HCT116 (cell line): ENCODE results near the gene CYB5A.

Source experiments
- EGR1 ChIP-seq: IDR thresholded peaks from 2 replicates; pipeline ENCODE4 v1.6.1; 2012; ENCODE audit warnings: low read depth
- EZH2 ChIP-seq: fragments of 200-600 bp; sonication (generic); IDR thresholded peaks from 2 replicates; pipeline ENCODE4 v1.6.1; 2017; ENCODE audit warnings: antibody characterized with exemption, mixed run types
- EZH2phosphoT487 ChIP-seq: fragments of 200-600 bp; IDR thresholded peaks from 2 replicates; pipeline ENCODE4 v1.6.1; 2018; ENCODE audit warnings: antibody characterized with exemption, borderline replicate concordance
- JUND ChIP-seq: IDR thresholded peaks from 2 replicates; pipeline ENCODE4 v1.6.1; 2012
- POLR2A ChIP-seq: IDR thresholded peaks from 2 replicates; pipeline ENCODE4 v1.7.0; 2011; ENCODE audit warnings: borderline replicate concordance; ENCODE audit not compliant: insufficient read depth, insufficient read length; ENCODE audit errors: extremely low read depth
- POLR2AphosphoS5 ChIP-seq: IDR thresholded peaks from 2 replicates; pipeline ENCODE4 v1.6.1; 2011; ENCODE audit warnings: mild to moderate bottlenecking, low read depth, low read length, moderate library complexity
- SP1 ChIP-seq: IDR thresholded peaks from 2 replicates; pipeline ENCODE4 v1.6.1; 2012; ENCODE audit warnings: low read depth
- SRF ChIP-seq: IDR thresholded peaks from 2 replicates; pipeline ENCODE4 v1.6.1; 2012; ENCODE audit warnings: low read depth
- TCF7L2 ChIP-seq: IDR thresholded peaks from 2 replicates; pipeline ENCODE4 v1.7.0; 2011; ENCODE audit warnings: borderline replicate concordance, inconsistent platforms; ENCODE audit not compliant: insufficient read depth, insufficient read length; ENCODE audit errors: extremely low read depth
- TF ChIP-seq, protein P1 (sequence below), 3 experiments: fragments of 200-600 bp in 1 of 3; sonication (generic) in 1 of 3; IDR thresholded peaks in 2 of 3; conservative IDR thresholded peaks in 1 of 3; 2 replicates each; pipeline ENCODE4 v1.5.1; 2012 to 2017; ENCODE audit warnings: low read depth in 2 of 3, low read length in 2 of 3, antibody characterized with exemption in 1 of 3, borderline replicate concordance in 1 of 3, control low read depth in 1 of 3, mild to moderate bottlenecking in 1 of 3, mixed read lengths in 1 of 3, mixed run types in 1 of 3, moderate library complexity in 1 of 3; ENCODE audit not compliant: insufficient read depth in 1 of 3
- TF ChIP-seq, protein P2 (sequence below): IDR thresholded peaks from 2 replicates; pipeline ENCODE4 v1.6.1; 2012; ENCODE audit warnings: low read depth
- TF ChIP-seq, protein P3 (sequence below): IDR thresholded peaks from 2 replicates; pipeline ENCODE4 v1.6.1; 2011; ENCODE audit warnings: mild to moderate bottlenecking, low read length, moderate library complexity; ENCODE audit not compliant: insufficient replicate concordance; ENCODE audit errors: extremely low read depth
- TF ChIP-seq, protein P4 (sequence below): IDR thresholded peaks from 2 replicates; pipeline ENCODE4 v1.6.1; 2012

DNA sequence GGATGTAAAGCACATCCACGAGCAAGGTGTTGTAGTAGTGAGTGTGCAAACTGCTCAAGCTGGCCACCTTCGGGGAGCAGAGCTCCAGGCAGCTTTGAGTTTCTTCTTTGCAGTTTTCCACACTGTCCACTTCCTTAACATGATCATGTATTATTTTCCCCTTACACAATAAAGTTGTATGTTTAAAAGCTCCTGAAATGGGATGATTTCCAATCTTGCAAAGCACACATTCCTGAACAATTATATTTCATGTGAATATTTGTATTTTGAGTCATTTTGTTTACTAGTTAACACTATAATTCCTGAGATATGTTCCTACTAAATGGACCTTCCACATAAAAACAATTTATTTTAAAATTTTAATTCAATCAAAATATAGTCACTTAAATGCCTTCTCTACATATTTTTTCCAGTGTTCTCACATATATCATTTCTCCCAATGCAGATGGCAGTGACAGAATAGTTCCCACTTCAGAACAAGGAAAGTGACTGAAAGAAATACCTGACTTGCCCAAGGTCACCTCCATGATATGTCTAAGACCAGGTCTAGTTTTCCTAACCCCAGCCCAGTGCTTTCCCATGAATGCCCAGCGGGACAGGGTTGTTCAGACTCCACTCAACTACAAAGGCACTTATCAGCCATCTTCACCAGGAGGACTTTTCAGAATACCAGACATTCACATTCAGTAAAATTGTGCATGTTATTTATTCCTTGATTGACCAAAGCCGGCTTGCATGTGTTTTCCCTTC is 5.5 kb downstream of the CYB5A start:
- TF ChIP-seq, protein P1, sequence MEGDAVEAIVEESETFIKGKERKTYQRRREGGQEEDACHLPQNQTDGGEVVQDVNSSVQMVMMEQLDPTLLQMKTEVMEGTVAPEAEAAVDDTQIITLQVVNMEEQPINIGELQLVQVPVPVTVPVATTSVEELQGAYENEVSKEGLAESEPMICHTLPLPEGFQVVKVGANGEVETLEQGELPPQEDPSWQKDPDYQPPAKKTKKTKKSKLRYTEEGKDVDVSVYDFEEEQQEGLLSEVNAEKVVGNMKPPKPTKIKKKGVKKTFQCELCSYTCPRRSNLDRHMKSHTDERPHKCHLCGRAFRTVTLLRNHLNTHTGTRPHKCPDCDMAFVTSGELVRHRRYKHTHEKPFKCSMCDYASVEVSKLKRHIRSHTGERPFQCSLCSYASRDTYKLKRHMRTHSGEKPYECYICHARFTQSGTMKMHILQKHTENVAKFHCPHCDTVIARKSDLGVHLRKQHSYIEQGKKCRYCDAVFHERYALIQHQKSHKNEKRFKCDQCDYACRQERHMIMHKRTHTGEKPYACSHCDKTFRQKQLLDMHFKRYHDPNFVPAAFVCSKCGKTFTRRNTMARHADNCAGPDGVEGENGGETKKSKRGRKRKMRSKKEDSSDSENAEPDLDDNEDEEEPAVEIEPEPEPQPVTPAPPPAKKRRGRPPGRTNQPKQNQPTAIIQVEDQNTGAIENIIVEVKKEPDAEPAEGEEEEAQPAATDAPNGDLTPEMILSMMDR (IDR thresholded peaks at IDR 0.05 in 2 of 3, conservative IDR thresholded peaks at IDR 0.05 in 1 of 3; ENCODE audit: borderline replicate concordance in 1 of 3, insufficient read depth in 1 of 3, low read depth in 2 of 3, low read length in 2 of 3): no peak
- TF ChIP-seq JUND (no peak), EZH2phosphoT487 (no peak), POLR2A (no peak), EZH2 (no peak), SP1 (no peak), TCF7L2 (no peak), POLR2AphosphoS5 (no peak), EGR1 (no peak), SRF (no peak)
- TF ChIP-seq, protein P2, sequence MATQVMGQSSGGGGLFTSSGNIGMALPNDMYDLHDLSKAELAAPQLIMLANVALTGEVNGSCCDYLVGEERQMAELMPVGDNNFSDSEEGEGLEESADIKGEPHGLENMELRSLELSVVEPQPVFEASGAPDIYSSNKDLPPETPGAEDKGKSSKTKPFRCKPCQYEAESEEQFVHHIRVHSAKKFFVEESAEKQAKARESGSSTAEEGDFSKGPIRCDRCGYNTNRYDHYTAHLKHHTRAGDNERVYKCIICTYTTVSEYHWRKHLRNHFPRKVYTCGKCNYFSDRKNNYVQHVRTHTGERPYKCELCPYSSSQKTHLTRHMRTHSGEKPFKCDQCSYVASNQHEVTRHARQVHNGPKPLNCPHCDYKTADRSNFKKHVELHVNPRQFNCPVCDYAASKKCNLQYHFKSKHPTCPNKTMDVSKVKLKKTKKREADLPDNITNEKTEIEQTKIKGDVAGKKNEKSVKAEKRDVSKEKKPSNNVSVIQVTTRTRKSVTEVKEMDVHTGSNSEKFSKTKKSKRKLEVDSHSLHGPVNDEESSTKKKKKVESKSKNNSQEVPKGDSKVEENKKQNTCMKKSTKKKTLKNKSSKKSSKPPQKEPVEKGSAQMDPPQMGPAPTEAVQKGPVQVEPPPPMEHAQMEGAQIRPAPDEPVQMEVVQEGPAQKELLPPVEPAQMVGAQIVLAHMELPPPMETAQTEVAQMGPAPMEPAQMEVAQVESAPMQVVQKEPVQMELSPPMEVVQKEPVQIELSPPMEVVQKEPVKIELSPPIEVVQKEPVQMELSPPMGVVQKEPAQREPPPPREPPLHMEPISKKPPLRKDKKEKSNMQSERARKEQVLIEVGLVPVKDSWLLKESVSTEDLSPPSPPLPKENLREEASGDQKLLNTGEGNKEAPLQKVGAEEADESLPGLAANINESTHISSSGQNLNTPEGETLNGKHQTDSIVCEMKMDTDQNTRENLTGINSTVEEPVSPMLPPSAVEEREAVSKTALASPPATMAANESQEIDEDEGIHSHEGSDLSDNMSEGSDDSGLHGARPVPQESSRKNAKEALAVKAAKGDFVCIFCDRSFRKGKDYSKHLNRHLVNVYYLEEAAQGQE: no peak
- TF ChIP-seq, protein P3, sequence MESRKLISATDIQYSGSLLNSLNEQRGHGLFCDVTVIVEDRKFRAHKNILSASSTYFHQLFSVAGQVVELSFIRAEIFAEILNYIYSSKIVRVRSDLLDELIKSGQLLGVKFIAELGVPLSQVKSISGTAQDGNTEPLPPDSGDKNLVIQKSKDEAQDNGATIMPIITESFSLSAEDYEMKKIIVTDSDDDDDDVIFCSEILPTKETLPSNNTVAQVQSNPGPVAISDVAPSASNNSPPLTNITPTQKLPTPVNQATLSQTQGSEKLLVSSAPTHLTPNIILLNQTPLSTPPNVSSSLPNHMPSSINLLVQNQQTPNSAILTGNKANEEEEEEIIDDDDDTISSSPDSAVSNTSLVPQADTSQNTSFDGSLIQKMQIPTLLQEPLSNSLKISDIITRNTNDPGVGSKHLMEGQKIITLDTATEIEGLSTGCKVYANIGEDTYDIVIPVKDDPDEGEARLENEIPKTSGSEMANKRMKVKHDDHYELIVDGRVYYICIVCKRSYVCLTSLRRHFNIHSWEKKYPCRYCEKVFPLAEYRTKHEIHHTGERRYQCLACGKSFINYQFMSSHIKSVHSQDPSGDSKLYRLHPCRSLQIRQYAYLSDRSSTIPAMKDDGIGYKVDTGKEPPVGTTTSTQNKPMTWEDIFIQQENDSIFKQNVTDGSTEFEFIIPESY: no peak
- TF ChIP-seq, protein P4, sequence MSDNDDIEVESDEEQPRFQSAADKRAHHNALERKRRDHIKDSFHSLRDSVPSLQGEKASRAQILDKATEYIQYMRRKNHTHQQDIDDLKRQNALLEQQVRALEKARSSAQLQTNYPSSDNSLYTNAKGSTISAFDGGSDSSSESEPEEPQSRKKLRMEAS: no peak
